ENCODE data around the gene MAGI3.
"Not testable (repeated sequence)": the region's sequence is repeated elsewhere in the genome, so short reads cannot be mapped to it uniquely, and the experiment has no call there.

Gene MAGI3

GRCh38 chr1:113515498-113515897, 125.2 kb downstream of the MAGI3 start:
- no peak for DNase-seq (ENCODE audit: low read depth in 3 of 3)

GRCh38 chr1:113517346-113517745, 127.0 kb downstream of the MAGI3 start:
- no peak for DNase-seq (ENCODE audit: low read depth in 3 of 3)

- no peak for DNase-seq (ENCODE audit: low read depth in 3 of 3)
Observed at GRCh38 chr1:113517983-113518382, 127.7 kb downstream of the MAGI3 start.

GRCh38 chr1:113519556-113519955, 129.2 kb downstream of the MAGI3 start:
- DNase-seq (ENCODE audit: low read depth in 3 of 3): no peak

- no peak for DNase-seq (ENCODE audit: low read depth in 3 of 3)
Observed at GRCh38 chr1:113530021-113530420, 139.7 kb downstream of the MAGI3 start.

GRCh38 chr1:113531321-113531720, 141.0 kb downstream of the MAGI3 start:
- DNase-seq (ENCODE audit: low read depth in 3 of 3): no peak

- no peak for DNase-seq (ENCODE audit: low read depth in 3 of 3)
Observed at GRCh38 chr1:113533061-113533460, 142.7 kb downstream of the MAGI3 start.

- no peak for DNase-seq (ENCODE audit: low read depth in 3 of 3)
Observed at GRCh38 chr1:113534130-113534817, 144.0 kb downstream of the MAGI3 start.

- DNase-seq (ENCODE audit: low read depth in 3 of 3): no peak
Observed at GRCh38 chr1:113534875-113535274, 144.6 kb downstream of the MAGI3 start.

GRCh38 chr1:113536182-113536780, 146.0 kb downstream of the MAGI3 start:
- no peak for DNase-seq (ENCODE audit: low read depth in 3 of 3)

GRCh38 chr1:113538225-113538624, 147.9 kb downstream of the MAGI3 start:
- no peak for DNase-seq (ENCODE audit: low read depth in 3 of 3)

- DNase-seq (ENCODE audit: low read depth in 3 of 3): no peak
Observed at GRCh38 chr1:113540335-113540734, 150.0 kb downstream of the MAGI3 start.

- DNase-seq (ENCODE audit: low read depth in 3 of 3): no peak
Observed at GRCh38 chr1:113541106-113541505, 150.8 kb downstream of the MAGI3 start.

GRCh38 chr1:113542221-113542701, 151.9 kb downstream of the MAGI3 start:
- no peak for DNase-seq (ENCODE audit: low read depth in 3 of 3)

GRCh38 chr1:113543110-113543509, 152.8 kb downstream of the MAGI3 start:
- no peak for DNase-seq (ENCODE audit: low read depth in 3 of 3)

GRCh38 chr1:113545210-113545609, 154.9 kb downstream of the MAGI3 start:
- no peak for DNase-seq (ENCODE audit: low read depth in 3 of 3)

- DNase-seq (ENCODE audit: low read depth in 3 of 3): no peak
Observed at GRCh38 chr1:113545626-113546025, 155.3 kb downstream of the MAGI3 start.

- no peak for DNase-seq (ENCODE audit: low read depth in 3 of 3)
Observed at GRCh38 chr1:113551728-113552127, 161.4 kb downstream of the MAGI3 start.

GRCh38 chr1:113552244-113552643, 161.9 kb downstream of the MAGI3 start:
- no peak for DNase-seq (ENCODE audit: low read depth in 3 of 3)

- DNase-seq (ENCODE audit: low read depth in 3 of 3): no peak
Observed at GRCh38 chr1:113557187-113557586, 166.9 kb downstream of the MAGI3 start.

- no peak for DNase-seq (ENCODE audit: low read depth in 3 of 3)
Observed at GRCh38 chr1:113565621-113566020, 175.3 kb downstream of the MAGI3 start.

GRCh38 chr1:113567427-113567826, 177.1 kb downstream of the MAGI3 start:
- DNase-seq (ENCODE audit: low read depth in 3 of 3): no peak

GRCh38 chr1:113575744-113576260, 185.5 kb downstream of the MAGI3 start:
- DNase-seq (ENCODE audit: low read depth in 3 of 3): not testable (repeated sequence)

Data from stimulated activated CD4-positive, alpha-beta T cell treated with anti-CD3 and anti-CD28 coated beads, TNF-alpha, amount 100 ng/mL, for 24 hours (primary cell).